HG03558 (cell line): Measurements from ENCODE around the gene URB1.
"Not testable (repeated sequence)": the region's sequence is repeated elsewhere in the genome, so short reads cannot be mapped to it uniquely, and the experiment has no call there.

Experiments used
- ATAC-seq: cut with Tn5 transposase; IDR thresholded peaks from one replicate; pipeline ENCODE4 v1.9.1; 2021; ENCODE audit warnings: moderate number of reproducible peaks; ENCODE audit not compliant: unreplicated experiment; ENCODE audit errors: extremely low read depth

Gene URB1

DNA sequence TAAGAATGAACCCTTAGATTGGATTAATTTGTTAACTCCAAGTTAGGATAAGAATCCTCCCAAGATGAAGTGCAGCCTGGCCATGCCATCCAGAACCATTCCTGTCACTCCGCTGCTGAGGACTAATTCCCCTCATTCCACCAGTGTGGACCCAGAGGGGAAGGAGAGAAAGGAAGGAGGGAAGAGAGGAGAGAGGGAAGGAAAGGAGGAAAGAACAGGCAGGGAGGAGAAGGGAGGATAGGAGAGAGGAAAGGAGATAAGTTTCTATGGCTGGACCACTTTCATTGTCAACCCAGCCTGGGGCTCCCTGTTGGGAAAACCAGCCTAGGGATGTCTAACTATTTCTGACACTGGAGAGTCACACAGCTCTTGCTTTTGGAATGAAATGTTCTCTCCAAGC, 89.4 kb downstream of the URB1 start:
- no peak for ATAC-seq

DNA sequence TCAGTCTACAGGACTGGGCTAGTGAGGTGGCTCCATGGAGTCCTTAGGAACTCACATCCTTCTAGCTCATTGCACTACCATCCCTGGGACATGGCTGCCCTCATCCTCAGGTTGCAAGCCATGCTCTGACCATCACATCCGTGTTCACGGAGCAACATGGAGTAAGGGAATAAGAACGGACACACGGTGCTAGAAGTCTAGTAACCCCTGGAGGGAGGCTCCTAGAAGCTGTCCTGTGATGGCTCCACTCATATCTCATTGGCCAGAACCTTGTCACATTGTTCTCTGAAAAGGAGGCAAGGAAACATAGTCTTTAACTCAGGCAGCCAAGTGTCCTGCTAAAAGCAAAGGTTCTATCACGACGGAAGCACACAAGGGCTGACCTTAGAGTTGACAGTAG, 90.3 kb downstream of the URB1 start:
- ATAC-seq: no peak

DNA sequence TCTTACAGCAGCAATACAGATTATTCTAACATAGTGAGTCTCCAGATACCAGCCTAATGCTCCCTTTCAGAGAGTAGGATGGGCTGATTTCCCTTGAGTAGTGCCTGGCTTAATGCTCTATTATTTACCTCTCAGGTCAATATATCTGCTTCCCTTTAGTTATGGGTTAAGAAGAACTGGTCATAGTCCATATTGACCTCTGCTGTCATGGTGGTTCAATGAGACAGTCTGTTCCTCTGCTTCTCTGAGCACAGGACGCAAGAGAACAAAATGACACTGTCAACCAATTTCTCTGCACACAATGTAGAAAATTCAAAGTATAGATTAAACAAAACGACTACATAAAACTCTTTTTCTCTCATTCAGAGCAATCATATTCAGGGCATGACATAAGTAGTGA, 91.2 kb downstream of the URB1 start:
- ATAC-seq: no peak

DNA sequence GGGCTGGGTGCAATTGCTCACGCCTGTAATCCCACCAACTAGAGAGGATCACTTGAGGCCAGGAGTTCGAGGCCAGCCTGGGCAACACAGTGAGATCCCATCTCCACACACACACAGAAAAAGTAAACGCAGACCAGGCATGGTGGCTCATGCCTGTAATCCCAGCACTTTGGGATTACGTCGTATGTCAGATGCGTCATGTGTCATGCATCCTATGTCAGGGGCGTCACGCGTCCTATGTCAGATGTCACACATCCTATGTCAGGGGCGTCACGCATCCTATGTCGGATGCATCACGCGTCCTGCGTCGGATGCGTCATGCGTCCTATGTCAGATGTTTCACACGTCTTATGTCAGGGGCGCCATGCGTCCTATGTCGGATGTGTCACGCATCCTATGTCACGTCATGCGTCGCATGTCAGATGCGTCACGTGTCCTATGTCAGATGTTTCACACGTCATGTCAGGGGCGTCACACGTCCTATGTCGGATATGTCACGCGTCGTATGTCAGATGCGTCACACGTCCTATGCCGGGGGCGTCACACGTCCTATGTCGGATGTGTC, 92.6 kb downstream of the URB1 start:
- ATAC-seq: no peak

DNA sequence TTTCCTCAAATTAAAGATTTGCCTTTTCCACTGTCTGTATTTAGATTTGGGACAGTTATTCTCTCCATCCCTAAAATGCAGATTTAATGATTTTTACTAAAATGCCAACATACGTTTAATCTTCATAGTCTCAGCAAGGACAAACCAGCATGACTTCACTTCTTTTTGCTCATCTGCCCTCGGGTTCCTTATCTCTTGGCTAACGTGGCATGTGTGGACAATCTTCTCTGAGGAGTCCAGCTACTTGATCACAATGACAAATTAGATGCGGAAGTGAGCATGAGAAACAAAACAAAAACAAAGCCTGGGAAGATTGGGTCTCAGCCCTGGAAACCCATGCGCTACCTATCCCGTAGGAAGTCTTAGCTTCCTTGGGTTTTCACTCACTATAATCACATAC, 93.1 kb downstream of the URB1 start:
- ATAC-seq: no peak

DNA sequence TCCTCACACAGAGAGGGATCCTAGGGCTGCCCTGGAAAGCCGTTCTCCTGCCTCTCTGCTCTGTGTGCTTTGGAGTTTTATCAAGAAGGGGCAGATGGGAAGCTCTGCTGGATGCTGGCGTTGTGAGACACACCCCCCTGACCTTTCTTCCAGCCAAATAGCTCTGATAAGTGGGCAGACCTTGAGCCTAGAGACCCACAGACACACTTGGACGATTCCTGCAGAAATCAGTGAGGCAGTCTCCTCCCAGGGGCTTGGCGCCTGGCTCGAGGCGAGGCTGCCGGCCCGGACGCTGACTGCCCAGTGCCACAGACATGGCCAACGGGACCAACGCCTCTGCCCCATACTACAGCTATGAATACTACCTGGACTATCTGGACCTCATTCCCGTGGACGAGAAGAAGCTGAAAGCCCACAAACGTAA, 94.1 kb downstream of the URB1 start, which contains the start of gene MRAP:
MRAP (plus strand) TSS at position 198 of the 424 bp plus-strand sequence; CDS start at position 315, 117 bp downstream.
- no peak for ATAC-seq

DNA sequence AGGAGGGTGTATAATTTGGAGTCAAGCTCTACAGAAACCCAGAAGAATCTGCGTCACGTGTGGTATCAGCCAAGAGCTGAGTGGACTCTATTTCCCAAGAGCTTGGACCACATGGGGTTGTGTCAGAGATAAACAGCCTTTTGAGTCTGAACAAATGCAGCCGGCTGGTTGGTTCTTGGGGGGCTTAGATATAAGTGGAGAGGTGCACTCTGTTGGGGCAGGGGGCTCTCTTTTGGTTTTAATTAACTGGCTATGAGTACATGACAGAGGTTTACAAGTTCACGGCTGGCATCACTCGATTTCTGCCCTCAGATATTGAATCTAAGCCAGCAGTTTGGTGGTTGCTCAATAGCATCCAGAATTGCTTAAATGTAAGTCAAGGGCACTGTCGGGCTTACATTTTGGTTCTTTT, 94.7 kb downstream of the URB1 start:
- ATAC-seq: no peak

DNA sequence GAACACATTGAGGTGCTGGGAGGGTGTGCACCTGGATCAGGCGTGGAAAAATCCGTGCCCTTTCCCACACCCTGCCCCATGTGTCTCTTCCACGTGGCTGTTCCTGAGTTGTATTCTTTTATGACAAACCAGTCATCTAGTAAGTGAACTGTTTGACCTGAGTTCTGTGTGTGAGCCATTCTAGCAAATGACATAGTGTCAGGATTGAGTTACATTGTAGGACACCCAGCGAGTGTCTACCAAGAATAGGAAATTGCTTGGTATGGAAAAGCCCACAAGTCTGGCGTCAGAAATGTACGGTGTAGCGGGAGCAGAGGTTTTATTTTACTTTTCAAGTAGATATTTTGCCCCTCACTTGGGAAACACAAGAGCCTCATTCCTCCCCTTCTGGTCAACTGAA, 95.4 kb downstream of the URB1 start:
- ATAC-seq: no peak

DNA sequence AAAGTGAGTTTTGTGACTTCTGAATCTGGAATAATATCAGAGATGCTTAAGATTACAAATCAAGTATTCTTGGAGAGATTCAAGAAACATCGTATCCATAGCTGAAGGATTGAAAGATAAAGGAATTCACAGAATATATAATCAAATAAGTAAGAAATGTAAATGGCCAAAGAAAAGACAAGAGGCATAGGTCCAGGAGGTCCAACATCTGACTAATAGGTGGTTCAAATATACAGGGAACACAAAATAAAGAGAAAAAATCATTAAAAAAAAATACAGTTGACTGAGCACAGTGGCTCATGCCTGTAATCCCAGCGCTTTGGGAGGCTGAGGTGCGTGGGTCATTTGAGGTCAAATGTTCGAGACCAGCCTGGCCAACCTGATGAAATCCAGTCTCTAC, 107.3 kb downstream of the URB1 start:
- ATAC-seq: no peak

DNA sequence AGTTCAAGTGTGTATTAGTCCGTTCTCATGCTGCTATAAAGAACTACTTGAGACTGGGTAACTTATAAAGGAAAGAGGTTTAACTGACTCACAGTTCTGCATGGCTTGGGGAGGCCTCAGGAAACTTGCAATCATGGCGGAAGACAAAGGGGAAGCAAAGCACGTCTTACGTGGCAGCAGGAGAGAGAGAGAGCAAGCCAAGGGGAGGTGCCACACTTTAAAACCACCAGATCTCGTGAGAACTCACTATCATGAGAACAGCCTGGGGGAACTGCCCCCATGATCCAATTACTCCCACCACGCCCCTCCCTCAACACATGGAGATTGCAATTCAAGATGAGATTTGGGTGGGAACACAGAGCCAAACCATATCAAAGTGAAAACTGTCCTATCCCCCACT, 109.8 kb downstream of the URB1 start:
- no peak for ATAC-seq

DNA sequence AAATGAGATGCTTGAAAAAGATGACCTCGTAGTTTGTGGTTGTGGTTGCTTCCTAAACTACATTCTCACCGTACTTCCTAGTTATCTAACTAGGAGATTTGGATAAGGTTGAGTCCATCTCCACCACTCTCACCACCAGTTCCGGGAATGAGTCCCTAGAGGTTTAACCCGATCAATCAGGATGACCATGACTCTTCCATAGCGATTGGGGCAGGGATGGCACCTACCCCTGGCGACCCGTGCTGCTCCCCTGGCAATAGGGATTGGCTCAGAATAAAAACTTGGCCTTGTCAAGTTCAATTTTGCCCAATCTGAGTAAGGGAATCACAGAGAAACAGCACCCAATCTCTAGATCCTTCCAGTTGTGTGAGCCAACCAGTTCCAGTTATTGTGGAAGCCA, 111.3 kb downstream of the URB1 start:
- no peak for ATAC-seq

DNA sequence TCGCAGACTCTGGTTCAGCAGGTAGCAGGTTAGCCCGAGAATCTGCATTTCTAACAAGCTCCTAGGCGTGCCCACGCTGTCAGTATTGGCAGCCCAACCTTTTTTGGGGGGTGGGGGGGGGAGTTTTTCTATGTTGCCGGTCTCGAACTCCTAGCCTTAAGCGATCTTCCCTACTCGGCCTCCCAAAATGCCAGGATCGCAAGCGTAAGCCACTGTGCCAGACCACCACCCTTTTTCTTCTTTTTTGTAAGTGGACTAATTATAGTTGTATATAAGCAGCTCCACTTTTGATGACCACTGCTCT, 113.5 kb downstream of the URB1 start:
- ATAC-seq: no peak

DNA sequence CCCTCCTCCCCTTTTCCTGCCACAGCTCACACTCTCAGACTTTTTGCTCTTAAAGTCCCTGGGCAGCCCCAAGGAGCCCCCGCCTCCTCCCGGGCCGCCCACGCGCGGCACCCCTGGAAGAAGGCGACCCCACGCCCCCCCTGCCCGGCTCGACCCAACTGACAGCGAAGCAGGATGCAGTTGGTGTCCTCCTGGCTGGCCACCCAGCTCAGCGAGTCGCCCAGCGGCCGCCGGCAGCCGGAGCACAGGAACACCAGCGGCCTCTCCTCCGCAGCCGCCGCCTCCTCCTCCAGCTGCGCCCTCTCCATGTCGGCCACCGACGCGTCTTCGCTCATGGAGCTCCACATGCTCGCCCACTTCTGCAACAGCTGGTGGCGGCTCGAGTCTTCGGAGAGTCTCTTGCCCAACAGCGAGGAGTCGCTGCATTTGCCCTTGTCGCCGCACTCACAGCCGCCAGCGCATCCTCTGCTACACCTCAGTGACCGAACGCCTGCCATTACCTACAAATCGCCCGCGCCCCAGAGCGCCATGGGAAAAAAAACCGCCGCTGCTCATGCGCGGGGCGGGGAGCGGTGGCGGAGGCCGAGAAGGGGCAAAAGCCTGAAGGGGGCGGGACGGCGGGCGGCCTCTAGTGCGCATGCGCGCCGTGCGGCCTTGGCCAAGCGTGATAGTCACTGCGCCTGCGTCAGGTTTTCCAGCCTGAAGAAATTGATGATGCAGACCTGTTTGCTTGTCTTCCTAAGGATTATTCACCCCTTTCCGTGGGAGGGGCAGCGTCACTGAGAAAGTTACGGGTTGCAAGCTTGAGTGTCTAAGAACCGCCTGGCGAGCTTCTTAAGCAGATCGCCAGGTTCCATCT, 114.1 kb downstream of the URB1 start, which contains the start of gene MIS18A:
MIS18A (minus strand) TSS at position 532 of the 859 bp plus-strand sequence; CDS start at position 497, 35 bp downstream.
- peak; percentile 81 for ATAC-seq

DNA sequence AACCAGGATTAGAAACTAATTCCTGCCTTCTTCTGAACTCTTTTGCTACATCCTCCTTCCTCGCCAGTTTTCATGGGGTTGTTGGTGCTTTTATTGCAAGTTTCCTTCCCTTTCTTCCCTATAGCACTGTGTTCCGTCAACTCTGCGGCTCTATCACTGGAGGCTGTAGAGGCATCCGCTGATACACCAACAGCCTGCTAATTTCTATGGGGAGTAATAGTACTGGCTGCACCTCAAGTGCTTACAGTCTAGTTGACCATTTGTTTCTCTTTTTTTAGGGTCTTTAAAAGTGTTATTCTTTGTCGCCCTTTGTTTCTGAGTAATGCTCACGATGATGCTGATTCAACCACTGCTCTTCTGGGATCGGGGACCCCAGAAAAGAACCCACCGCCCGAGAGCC, 114.7 kb downstream of the URB1 start:
- no peak for ATAC-seq

DNA sequence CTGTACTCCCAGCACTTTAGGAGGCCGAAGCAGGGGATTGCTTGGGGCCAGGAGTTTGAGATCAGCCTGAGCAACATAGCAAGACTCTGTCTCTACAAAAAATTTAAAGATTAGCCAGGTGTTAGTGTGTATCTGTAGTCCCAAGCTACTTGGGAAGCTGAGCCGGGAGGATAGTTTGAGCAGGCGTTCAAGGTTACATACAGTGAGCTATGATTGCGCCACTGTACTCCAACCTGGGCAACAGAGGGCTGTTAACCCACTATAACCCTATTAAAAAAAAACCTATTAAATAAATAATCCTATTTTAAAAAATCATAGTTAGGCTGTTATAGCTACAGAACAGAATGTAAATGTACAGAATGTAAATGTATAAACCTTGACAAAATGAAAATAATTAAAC, 116.1 kb downstream of the URB1 start:
- ATAC-seq: no peak

DNA sequence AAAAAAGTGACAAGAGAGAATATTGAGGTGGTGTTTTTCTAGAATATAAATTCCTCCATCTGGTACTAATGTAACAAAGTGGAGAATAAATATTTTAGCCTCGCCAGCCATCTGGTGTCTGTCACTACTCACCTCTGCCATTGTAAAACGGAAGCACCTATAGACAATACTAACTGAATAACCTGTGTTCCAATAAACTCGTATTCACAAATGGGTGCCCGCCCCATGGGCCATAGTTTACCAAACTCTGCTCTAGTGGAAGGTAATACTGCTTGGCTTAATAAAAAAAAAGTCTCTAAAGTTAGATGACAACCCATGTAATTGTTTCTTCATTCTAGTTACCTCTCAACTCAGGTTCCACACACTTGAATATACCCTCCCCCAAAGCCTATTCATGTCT, 122.1 kb downstream of the URB1 start:
- ATAC-seq: no peak

DNA sequence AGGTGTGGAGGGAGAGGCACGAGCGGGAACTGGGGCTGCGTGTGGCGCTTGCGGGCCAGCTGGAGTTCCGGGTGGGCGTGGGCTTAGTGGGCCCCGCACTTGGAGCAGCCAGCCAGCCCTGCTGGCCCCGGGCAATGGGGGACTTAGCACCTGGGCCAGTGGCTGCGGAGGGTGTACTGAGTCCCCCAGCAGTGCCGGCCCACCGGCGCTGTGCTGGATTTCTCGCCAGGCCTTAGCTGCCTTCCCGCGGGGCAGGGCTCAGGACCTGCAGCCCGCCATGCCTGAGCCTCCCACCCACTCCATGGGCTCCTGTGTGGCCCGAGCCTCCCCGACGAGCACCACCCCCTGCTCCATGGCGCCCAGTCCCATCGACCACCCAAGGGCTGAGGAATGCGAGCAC, 127.5 kb downstream of the URB1 start:
- not testable (repeated sequence) for ATAC-seq

DNA sequence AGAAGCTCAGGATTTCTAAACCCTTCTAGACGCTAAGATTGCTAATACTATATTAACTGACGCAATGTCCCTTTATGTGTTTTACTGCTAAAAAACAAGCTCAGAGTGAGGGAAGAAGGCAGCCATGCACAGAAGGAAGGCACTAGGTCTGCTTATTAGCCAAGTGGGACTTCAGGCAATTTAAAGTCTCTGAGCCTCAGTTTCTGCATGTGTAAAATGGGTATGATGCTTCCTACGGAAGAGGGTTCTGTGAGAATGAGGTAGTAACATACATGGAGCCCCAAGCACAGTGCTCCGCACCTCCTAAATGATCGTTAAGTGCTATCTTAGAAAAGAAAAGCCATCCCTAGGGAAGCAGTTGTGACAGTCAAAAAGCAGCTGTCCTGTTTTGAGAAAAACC, 130.9 kb downstream of the URB1 start:
- ATAC-seq: no peak
